ENCODE data around the gene LTB4R2.

- TF ChIP-seq POLR2A (IDR thresholded peaks at IDR 0.05) (no peak), CTCF (IDR thresholded peaks at IDR 0.05) (no peak)
Measured at GRCh38 chr14:24347134-24347533, 37.2 kb downstream of the LTB4R2 start.
